Stimulated activated naive B cell treated with anti-CD40 and anti-IgM and Interleukin-4, amounts not matched to agents 10 μg/mL and 1 μg/mL and 100 μg/mL, for 72 hours (primary cell): ENCODE results near the gene EXOSC2.

Experiments
- ATAC-seq, 2 donors: fragments of 150-1000 bp; cut with Tn5 transposase; replicated peaks; 2 replicates each; pipeline ENCODE4 v1.10.0; 2021; ENCODE audit warnings: moderate library complexity in 1 of 2
- DNase-seq: peaks from one replicate; pipeline ENCODE4 v3.0.0; 2021
- H3K27ac Mint-ChIP-seq: one replicate; pipeline ENCODE4 v1.8.0; 2022; ENCODE audit warnings: mild to moderate bottlenecking, mixed read lengths
- H3K27me3 Mint-ChIP-seq, 2 donors: one replicate each; pipeline ENCODE4 v1.8.0; 2022; ENCODE audit warnings: mixed read lengths in 2 of 2
- H3K36me3 Mint-ChIP-seq, 2 donors: one replicate each; pipeline ENCODE4 v1.8.0; 2022; ENCODE audit warnings: mixed read lengths in 2 of 2, mild to moderate bottlenecking in 1 of 2
- H3K4me1 Mint-ChIP-seq, 2 donors: one replicate each; pipeline ENCODE4 v1.8.0; 2022; ENCODE audit warnings: mixed read lengths in 2 of 2, mild to moderate bottlenecking in 1 of 2
- H3K4me3 Mint-ChIP-seq, 2 donors: one replicate each; pipeline ENCODE4 v1.8.0; 2022; ENCODE audit warnings: mild to moderate bottlenecking in 2 of 2, mixed read lengths in 2 of 2, moderate library complexity in 1 of 2
- H3K9me3 Mint-ChIP-seq, 2 donors: one replicate each; pipeline ENCODE4 v1.8.0; 2022; ENCODE audit warnings: mixed read lengths in 2 of 2, mild to moderate bottlenecking in 1 of 2

Gene EXOSC2

DNA sequence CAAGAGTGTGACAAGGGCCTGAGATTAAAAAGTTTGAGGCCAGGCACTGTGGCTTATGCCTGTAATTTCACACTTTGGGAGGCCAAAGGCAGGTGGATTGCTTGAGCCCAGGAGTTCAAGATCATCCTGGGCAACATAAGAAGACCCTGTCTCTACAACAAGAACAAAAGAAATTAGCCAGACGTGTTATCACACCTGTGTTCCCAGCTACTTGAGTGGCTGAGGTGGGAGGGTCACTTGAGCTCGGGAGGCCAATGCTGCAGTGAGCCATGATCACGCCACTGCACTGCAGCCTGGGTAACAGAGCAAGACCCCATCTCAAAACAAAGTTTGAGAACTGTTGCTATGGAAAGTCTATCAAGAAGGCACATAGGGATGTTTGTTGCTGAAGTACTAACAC, 25.0 kb downstream of the EXOSC2 start:
- H3K4me3 Mint-ChIP-seq = no peak overlapping the region
- no peak for ATAC-seq
- no peaks in the 10 kb centered on the region for H3K9me3 Mint-ChIP-seq
- no peak for DNase-seq
- H3K27ac Mint-ChIP-seq = no peak overlapping the region
- no peaks in the 10 kb centered on the region for H3K27me3 Mint-ChIP-seq
- peaks cover 2 to 7% of the 10 kb centered on the region in 2 donors for H3K36me3 Mint-ChIP-seq
- peaks cover 24 to 36% of the 10 kb centered on the region in 2 donors for H3K4me1 Mint-ChIP-seq

DNA sequence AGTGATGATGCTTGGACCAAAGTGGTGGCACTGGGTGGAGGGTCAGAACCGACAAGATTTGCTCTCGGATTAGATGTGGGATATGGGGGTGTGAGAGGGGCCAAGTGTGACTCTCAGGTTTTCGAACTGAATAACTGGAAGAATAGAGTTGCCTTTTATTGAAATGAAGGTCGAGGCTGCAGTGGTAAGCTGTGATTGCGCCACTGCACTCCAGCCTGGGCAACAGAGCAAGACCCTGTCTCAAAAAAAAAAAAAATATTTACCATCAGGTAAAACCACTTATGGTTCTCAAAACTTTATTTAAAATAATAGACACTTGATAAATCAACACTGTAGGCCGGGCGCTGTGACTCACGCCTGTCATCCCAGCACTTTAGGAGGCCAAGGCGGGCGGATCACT, 27.2 kb downstream of the EXOSC2 start:
- no peaks in the 10 kb centered on the region for H3K9me3 Mint-ChIP-seq
- no peaks in the 10 kb centered on the region for H3K27me3 Mint-ChIP-seq
- no peak for DNase-seq
- H3K36me3 Mint-ChIP-seq = peaks cover 2 to 7% of the 10 kb centered on the region in 2 donors
- no peak overlapping the region for H3K4me3 Mint-ChIP-seq
- peaks cover 12 to 14% of the 10 kb centered on the region in 2 donors for H3K4me1 Mint-ChIP-seq
- H3K27ac Mint-ChIP-seq = no peak overlapping the region
- ATAC-seq = no peak

- H3K27me3 Mint-ChIP-seq = no peaks in the 10 kb centered on the region
- H3K36me3 Mint-ChIP-seq = peaks cover 8 to 14% of the 10 kb centered on the region in 2 donors
- no peak for ATAC-seq
Observed at GRCh38 chr9:130728721-130729120, 35.1 kb downstream of the EXOSC2 start.

GRCh38 chr9:130729145-130729544, 35.6 kb downstream of the EXOSC2 start:
- H3K36me3 Mint-ChIP-seq = peaks cover 10 to 14% of the 10 kb centered on the region in 2 donors
- no peak overlapping the region for H3K27ac Mint-ChIP-seq
- H3K9me3 Mint-ChIP-seq = peaks cover 2 to 4% of the 10 kb centered on the region in 2 donors

More at GRCh38 chr9:130728721-130729120, 35.1 kb downstream of the EXOSC2 start:
- H3K27ac Mint-ChIP-seq = no peak overlapping the region
- H3K9me3 Mint-ChIP-seq = peaks cover 2 to 4% of the 10 kb centered on the region in 2 donors
- DNase-seq = no peak
- peaks cover 6 to 10% of the 10 kb centered on the region in 2 donors for H3K4me1 Mint-ChIP-seq
- no peak overlapping the region for H3K4me3 Mint-ChIP-seq

DNA sequence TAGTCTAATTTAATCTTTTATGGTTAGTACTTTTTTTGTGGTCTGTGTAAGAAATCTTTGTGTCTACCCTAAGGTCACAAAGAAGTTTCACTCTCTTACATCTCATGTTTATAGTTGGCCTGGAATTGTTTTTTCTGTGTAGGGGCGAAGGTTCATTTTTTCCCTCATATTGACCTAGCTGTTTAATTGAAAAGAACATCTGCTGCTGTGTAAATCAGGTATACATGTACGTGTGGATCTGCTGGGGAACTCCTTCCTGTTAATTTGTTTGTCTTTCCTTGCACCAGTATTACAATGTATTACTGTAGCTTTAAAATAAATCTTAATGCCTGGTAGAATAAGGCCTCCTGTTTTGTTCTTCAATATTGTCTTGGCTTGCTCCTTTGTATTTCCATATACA, 37.8 kb downstream of the EXOSC2 start:
- H3K9me3 Mint-ChIP-seq = peaks cover 2 to 4% of the 10 kb centered on the region in 2 donors
- no peak for DNase-seq
- no peak for ATAC-seq
- H3K27ac Mint-ChIP-seq = no peak overlapping the region
- H3K27me3 Mint-ChIP-seq = no peaks in the 10 kb centered on the region
- H3K4me3 Mint-ChIP-seq = no peak overlapping the region
- H3K4me1 Mint-ChIP-seq = peaks cover 8 to 12% of the 10 kb centered on the region in 2 donors
- peaks cover 12 to 14% of the 10 kb centered on the region in 2 donors for H3K36me3 Mint-ChIP-seq

More at GRCh38 chr9:130729145-130729544, 35.6 kb downstream of the EXOSC2 start:
- ATAC-seq (no peak), DNase-seq (no peak)
- Mint-ChIP-seq H3K4me3 (no peak overlapping the region), H3K27me3 (no peaks in the 10 kb centered on the region), H3K4me1 (peaks cover 6 to 10% of the 10 kb centered on the region in 2 donors)

DNA sequence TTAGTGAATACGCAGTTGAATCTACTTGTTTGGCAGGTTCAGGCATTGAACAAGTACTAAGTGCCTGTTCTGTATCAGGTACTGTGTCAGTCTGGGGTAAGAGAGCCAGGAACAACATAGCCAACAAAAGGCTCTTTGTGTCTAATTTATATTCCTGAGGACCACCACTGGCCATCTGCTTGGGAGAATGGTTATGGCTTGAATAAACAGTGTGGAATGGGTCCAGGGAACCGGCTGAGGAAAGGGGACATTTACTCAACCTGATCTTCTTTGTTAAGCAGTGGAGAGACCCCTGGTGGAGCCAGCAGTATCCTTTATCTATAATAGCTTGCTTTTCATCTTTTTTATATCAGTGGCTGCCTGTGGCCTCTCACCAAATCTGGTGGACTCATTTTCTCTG, 38.6 kb downstream of the EXOSC2 start:
- Mint-ChIP-seq H3K36me3 (peaks cover 12 to 14% of the 10 kb centered on the region in 2 donors), H3K27ac (no peak overlapping the region), H3K27me3 (no peaks in the 10 kb centered on the region), H3K4me1 (peaks cover 8 to 12% of the 10 kb centered on the region in 2 donors), H3K4me3 (no peak overlapping the region), H3K9me3 (peaks cover 2 to 4% of the 10 kb centered on the region in 2 donors)
- DNase-seq (no peak), ATAC-seq (no peak)

DNA sequence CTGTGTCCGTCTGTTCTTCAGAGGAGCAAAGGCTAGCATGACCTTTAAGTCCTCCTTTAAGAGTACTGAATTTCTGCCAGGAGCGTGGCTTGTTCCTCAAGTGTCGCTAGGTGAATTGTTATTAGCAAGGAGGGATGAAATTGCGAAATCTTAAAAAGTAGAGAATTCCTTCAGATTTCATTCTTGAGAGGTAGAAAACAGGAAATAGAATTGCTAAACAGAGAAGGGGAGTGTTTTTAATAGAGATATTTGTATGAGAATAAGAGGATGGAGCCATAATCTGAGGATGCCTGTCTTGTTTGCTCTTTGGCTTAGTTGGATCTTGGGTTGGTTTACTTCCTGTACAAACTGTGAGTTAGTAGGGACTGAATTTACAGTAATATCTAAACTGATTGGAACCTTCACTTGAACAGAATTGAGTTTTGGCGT, 39.2 kb downstream of the EXOSC2 start:
- no peak overlapping the region for H3K4me3 Mint-ChIP-seq
- ATAC-seq (no peak), DNase-seq (no peak)
- H3K27ac Mint-ChIP-seq = no peak overlapping the region
- H3K4me1 Mint-ChIP-seq = peaks cover 8 to 12% of the 10 kb centered on the region in 2 donors
- peaks cover 2 to 4% of the 10 kb centered on the region in 2 donors for H3K9me3 Mint-ChIP-seq
- peaks cover 12 to 14% of the 10 kb centered on the region in 2 donors for H3K36me3 Mint-ChIP-seq
- H3K27me3 Mint-ChIP-seq = no peaks in the 10 kb centered on the region

- Mint-ChIP-seq H3K9me3 (no peaks in the 10 kb centered on the region), H3K27ac (no peak overlapping the region), H3K27me3 (no peaks in the 10 kb centered on the region), H3K4me1 (peaks cover 4 to 5% of the 10 kb centered on the region in 2 donors), H3K36me3 (peaks cover under 1 to 7% of the 10 kb centered on the region in 2 donors), H3K4me3 (no peak overlapping the region)
- ATAC-seq (no peak), DNase-seq (no peak)
Observed at GRCh38 chr9:130735566-130735965, 42.0 kb downstream of the EXOSC2 start.

- H3K4me3 Mint-ChIP-seq = no peak overlapping the region
- DNase-seq (no peak), ATAC-seq (no peak)
- H3K9me3 Mint-ChIP-seq = no peaks in the 10 kb centered on the region
- peaks cover 0 to 7% of the 10 kb centered on the region in 2 donors for H3K36me3 Mint-ChIP-seq
- H3K4me1 Mint-ChIP-seq = peaks cover 2 to 5% of the 10 kb centered on the region in 2 donors
- no peaks in the 10 kb centered on the region for H3K27me3 Mint-ChIP-seq
- no peak overlapping the region for H3K27ac Mint-ChIP-seq
Observed at GRCh38 chr9:130736834-130737233, 43.3 kb downstream of the EXOSC2 start.

DNA sequence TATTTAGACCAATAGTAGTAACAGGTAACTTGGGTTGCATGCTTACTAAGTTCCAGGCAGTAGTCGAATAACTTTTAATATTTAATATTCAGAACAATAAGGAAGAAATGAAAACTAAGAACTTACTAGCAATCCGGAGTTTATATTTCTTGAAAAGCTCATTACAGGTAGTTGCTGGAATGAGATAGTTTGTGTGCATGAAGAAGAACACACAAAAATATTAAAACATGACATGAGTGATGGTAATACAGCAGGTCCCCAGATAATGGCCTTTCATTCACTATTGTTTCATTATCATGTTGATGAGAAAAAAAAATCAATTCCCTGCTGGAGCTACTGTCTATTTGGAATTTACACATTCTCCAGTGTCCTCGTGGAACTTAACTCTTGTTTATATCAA, 44.7 kb downstream of the EXOSC2 start:
- ATAC-seq (no peak), DNase-seq (no peak)
- Mint-ChIP-seq H3K27ac (no peak overlapping the region), H3K9me3 (no peaks in the 10 kb centered on the region), H3K27me3 (no peaks in the 10 kb centered on the region), H3K4me1 (peaks cover 2 to 5% of the 10 kb centered on the region in 2 donors), H3K4me3 (no peak overlapping the region), H3K36me3 (peaks cover 0 to 7% of the 10 kb centered on the region in 2 donors)

GRCh38 chr9:130739081-130739480, 45.5 kb downstream of the EXOSC2 start:
- H3K36me3 Mint-ChIP-seq = peaks cover 0 to 4% of the 10 kb centered on the region in 2 donors
- no peak overlapping the region for H3K27ac Mint-ChIP-seq
- H3K4me1 Mint-ChIP-seq = peaks cover 4 to 5% of the 10 kb centered on the region in 2 donors
- H3K9me3 Mint-ChIP-seq = no peaks in the 10 kb centered on the region
- H3K4me3 Mint-ChIP-seq = no peak overlapping the region
- ATAC-seq (no peak), DNase-seq (no peak)
- H3K27me3 Mint-ChIP-seq = no peaks in the 10 kb centered on the region

GRCh38 chr9:130740218-130741023, 46.8 kb downstream of the EXOSC2 start:
- H3K27ac Mint-ChIP-seq = no peak overlapping the region
- H3K9me3 Mint-ChIP-seq = no peaks in the 10 kb centered on the region
- H3K27me3 Mint-ChIP-seq = no peaks in the 10 kb centered on the region
- peaks cover 0 to 3% of the 10 kb centered on the region in 2 donors for H3K36me3 Mint-ChIP-seq
- ATAC-seq (no peak), DNase-seq (no peak)
- no peak overlapping the region for H3K4me3 Mint-ChIP-seq
- peaks cover 4 to 9% of the 10 kb centered on the region in 2 donors for H3K4me1 Mint-ChIP-seq

GRCh38 chr9:130741024-130741305, 47.4 kb downstream of the EXOSC2 start:
- H3K4me1 Mint-ChIP-seq = peaks cover 5 to 8% of the 10 kb centered on the region in 2 donors
- H3K36me3 Mint-ChIP-seq = peaks cover 0 to 3% of the 10 kb centered on the region in 2 donors
- ATAC-seq (no peak), DNase-seq (no peak)
- H3K27me3 Mint-ChIP-seq = no peaks in the 10 kb centered on the region
- H3K4me3 Mint-ChIP-seq = no peak overlapping the region
- no peak overlapping the region for H3K27ac Mint-ChIP-seq
- no peaks in the 10 kb centered on the region for H3K9me3 Mint-ChIP-seq

GRCh38 chr9:130741831-130742449, 48.4 kb downstream of the EXOSC2 start:
- Mint-ChIP-seq H3K9me3 (no peaks in the 10 kb centered on the region), H3K4me3 (no peak overlapping the region), H3K27ac (no peak overlapping the region), H3K4me1 (peaks cover 5 to 8% of the 10 kb centered on the region in 2 donors), H3K36me3 (peaks cover 3 to 4% of the 10 kb centered on the region in 2 donors), H3K27me3 (no peaks in the 10 kb centered on the region)
- DNase-seq (no peak), ATAC-seq (no peak)

DNA sequence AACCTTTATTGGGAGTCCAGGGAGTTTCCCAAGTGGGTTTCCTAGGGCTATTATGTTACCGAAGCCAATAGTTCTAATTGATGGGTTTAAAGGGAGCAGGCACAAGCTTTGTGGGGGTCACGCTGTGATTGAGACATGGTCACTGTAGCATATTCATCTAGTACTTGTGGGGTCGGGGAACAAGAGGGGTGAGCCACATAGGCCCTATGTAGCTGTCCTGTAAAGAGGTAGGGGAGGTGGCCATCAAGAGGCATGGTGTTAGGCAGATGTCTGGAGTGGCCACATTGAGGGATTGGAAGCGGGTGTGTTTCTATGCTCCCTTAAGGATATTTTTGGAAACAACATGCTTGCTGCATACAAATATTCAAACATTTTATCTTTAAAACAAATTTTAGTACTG, 50.1 kb downstream of the EXOSC2 start:
- peaks cover 5 to 14% of the 10 kb centered on the region in 2 donors for H3K4me1 Mint-ChIP-seq
- no peaks in the 10 kb centered on the region for H3K27me3 Mint-ChIP-seq
- no peak overlapping the region for H3K27ac Mint-ChIP-seq
- no peaks in the 10 kb centered on the region for H3K9me3 Mint-ChIP-seq
- H3K4me3 Mint-ChIP-seq = no peak overlapping the region
- ATAC-seq (no peak), DNase-seq (no peak)
- peaks cover 4 to 7% of the 10 kb centered on the region in 2 donors for H3K36me3 Mint-ChIP-seq
